Measurements from ENCODE around the gene SEPTIN1. TPM values are rescaled to one million over a fixed set of nuclear protein-coding genes. Genes with fewer than 3 reads are reported as not detected.

SEPTIN1 gene
- total RNA-seq, 1 donor from 2014 or later, result 162 TPM

DNA sequence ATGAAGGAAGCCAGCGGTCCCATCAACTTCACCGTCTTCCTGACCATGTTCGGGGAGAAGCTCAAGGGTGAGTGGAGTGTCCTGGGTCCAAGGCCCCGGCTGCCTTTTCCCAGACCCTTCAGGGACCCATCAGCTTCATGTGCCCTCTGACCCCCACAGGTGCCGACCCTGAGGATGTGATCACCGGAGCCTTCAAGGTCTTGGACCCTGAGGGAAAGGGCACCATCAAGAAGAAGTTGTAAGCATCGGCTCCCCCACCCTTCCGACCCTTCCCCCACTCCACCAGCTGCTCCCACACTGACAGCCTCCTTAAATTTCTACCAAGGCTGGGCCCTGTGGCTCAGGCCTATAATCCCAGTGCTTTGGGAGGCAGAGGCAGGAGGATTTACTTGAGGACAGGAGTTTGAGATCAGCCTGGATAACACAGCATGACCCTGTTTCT lies 5.9 kb downstream of the SEPTIN1 start:
- Mint-ChIP-seq H3K4me3 (no peak overlapping the region), H3K27ac (peak overlapping the region; percentile 48), H3K36me3 (ENCODE audit: low read depth) (peaks cover 19% of the 10 kb centered on the region), H3K4me1 (peaks cover 42% of the 10 kb centered on the region), H3K9me3 (no peaks in the 10 kb centered on the region), H3K27me3 (no peaks in the 10 kb centered on the region)
- intact Hi-C loops (cut with micrococcal nuclease), result loop anchor here (10.0 kb wide), 1 partner anchor 382 kb away; the partner anchor contains the start of genes HIRIP3 and INO80E
- DNase-seq, result no peak

DNA sequence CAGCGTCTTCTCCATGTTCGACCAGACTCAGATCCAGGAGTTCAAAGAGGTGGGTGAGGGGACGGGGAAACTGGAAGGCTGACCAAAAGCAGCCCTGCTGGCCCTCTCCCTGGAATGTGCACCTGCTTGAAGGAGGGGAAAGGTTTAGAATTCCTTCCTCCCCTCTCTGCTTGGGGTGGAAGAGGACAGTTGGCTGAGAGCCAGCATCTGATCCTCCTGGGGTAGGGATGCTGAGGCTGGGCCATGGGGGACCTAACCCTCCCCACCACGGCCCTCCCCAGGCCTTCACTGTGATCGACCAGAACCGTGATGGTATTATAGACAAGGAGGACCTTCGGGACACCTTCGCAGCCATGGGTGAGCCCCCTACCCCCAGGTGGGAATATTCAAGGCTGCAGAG lies 6.5 kb downstream of the SEPTIN1 start:
- Mint-ChIP-seq H3K36me3 (ENCODE audit: low read depth) (peaks cover 16% of the 10 kb centered on the region), H3K9me3 (no peaks in the 10 kb centered on the region), H3K27me3 (no peaks in the 10 kb centered on the region), H3K4me1 (peaks cover 42% of the 10 kb centered on the region), H3K27ac (peak overlapping the region; percentile 48), H3K4me3 (no peak overlapping the region)
- intact Hi-C loops (cut with micrococcal nuclease), result loop anchor here (10.0 kb wide), 1 partner anchor 381 kb away; the partner anchor contains the start of genes HIRIP3 and INO80E
- peak; percentile 57 for DNase-seq

DNA sequence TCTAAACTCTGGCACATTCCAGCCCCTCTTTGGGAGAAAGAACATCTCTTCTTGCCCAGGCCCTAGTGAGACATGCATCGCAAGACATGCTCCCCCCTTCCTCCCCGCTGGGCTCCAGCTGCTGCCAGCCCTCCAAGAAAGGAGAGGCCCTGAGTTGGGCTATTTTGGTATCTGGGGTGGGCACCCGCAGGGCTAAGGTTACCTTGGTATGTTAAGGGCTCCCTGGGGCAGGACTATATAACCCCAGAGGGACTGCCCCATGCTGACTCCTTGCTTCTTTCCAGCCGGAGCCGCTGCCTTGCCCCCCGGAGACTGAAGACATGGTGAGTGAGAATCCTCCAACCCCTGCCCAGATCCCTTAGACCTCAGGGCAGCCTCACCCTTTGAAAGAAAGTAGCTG lies 7.8 kb downstream of the SEPTIN1 start, which contains the start of gene MYL11:
TSS of gene MYL11 (plus strand) at position 265 of the 400 bp plus-strand sequence. CDS start at position 321, 56 bp downstream.
- intact Hi-C loops (cut with micrococcal nuclease), result loop anchor here (5.0 to 10.0 kb wide), 2 partner anchors 153 to 380 kb away; partner anchors contain the start of genes HIRIP3, INO80E and ZNF768
- Mint-ChIP-seq H3K4me1 (peaks cover 35% of the 10 kb centered on the region), H3K36me3 (ENCODE audit: low read depth) (peaks cover 11% of the 10 kb centered on the region), H3K4me3 (no peak within 1 kb of the TSS), H3K27me3 (peaks cover 4% of the 10 kb centered on the region), H3K9me3 (no peaks in the 10 kb centered on the region), H3K27ac (peak within 1 kb of the TSS; percentile 48)
- DNase-seq, result peak; percentile 58

DNA sequence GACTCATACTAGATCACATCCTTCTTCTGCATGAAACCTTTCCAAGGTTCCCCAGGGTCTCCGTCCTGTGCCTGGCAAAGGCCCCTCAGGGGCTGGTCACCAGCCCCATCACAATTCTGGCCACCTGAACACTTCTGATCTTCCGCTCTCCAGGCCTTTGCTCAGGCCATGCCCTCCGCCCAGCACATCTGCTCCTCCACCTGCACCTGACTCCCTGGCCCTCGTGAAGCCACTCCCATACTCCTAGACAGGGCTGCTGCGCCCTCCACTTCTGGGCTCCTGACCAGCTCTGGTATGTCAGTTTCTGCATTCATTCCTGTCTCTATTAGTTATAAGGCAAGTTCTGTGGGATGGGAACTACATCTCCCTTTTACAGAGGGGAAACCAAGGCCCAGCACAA lies 9.6 kb downstream of the SEPTIN1 start:
- peaks cover 35% of the 10 kb centered on the region for H3K4me1 Mint-ChIP-seq
- H3K27ac Mint-ChIP-seq, result peak overlapping the region; percentile 38
- peak overlapping the region; percentile 8 for H3K4me3 Mint-ChIP-seq
- no peaks in the 10 kb centered on the region for H3K9me3 Mint-ChIP-seq
- H3K27me3 Mint-ChIP-seq, result peaks cover 4% of the 10 kb centered on the region
- intact Hi-C loops (cut with micrococcal nuclease), result loop anchor here (5.0 to 10.0 kb wide), 2 partner anchors 155 to 378 kb away; partner anchors contain the start of genes HIRIP3, INO80E and ZNF768
- peak; percentile 62 for DNase-seq
- peaks cover 9% of the 10 kb centered on the region for H3K36me3 Mint-ChIP-seq (ENCODE audit: low read depth)

DNA sequence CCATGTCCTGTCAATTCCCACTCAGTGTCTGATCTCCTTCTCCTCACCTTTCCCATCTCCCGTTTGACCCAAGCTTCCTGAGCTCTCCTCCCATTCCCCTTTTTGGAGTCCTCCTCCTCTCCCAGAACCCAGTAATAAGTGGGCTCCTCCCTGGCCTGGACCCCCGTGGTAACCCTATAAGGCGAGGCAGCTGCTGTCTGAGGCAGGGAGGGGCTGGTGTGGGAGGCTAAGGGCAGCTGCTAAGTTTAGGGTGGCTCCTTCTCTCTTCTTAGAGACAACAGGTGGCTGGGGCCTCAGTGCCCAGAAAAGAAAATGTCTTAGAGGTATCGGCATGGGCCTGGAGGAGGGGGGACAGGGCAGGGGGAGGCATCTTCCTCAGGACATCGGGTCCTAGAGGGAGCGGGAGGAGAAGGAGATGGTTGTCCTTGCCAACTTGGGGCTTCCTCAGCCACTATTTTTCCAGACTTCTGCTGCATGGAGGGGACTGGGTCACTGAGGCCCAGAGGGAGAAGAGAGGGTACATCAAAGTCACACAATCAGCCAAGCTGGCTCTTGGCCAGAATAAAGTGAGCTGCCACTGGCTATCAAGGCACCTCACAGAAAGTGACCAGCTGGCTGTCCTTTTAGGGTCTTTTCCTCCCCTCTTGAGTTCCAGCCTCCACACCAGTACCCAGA lies 10.2 kb downstream of the SEPTIN1 start:
- H3K9me3 Mint-ChIP-seq, result no peaks in the 10 kb centered on the region
- H3K4me1 Mint-ChIP-seq, result peaks cover 35% of the 10 kb centered on the region
- H3K36me3 Mint-ChIP-seq (ENCODE audit: low read depth), result peaks cover 12% of the 10 kb centered on the region
- intact Hi-C loops (cut with micrococcal nuclease), result loop anchor here (5.0 to 10.0 kb wide), 2 partner anchors 155 to 377 kb away; partner anchors contain the start of genes HIRIP3, INO80E and ZNF768
- DNase-seq, result peak; percentile 62
- peak overlapping the region; percentile 88 for H3K4me3 Mint-ChIP-seq
- H3K27ac Mint-ChIP-seq, result peak overlapping the region; percentile 94
- peaks cover 4% of the 10 kb centered on the region for H3K27me3 Mint-ChIP-seq

DNA sequence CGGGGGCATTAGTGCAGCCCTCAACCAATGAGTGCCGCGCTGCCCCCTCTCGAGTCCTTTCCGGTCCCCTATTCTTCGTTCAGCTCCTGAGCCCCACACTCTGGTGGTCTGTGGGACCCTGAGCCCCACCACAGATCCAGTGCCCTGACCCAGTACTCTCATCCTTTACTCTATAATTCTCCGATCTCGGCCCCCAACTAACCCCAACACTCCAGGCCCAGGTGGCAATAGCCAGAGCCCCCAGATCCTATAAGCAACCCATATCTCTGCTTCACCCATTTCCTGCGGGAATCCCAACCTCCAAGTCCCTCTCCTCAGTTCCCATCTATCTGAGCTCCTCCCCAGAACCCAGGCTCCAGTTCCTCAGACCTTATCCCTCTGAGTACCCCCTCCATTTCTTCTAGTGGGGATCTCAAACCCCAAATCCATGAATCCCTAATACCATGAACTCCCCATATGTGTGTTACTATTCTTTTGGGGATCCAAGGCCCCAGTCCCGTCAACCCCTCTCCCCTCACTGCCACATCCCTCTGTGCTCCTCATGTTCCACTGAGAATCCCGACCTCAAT lies 11.0 kb downstream of the SEPTIN1 start:
- intact Hi-C loops (cut with micrococcal nuclease), result loop anchor here (2.0 to 10.0 kb wide), 3 partner anchors 156 to 377 kb away; partner anchors contain the start of genes HIRIP3, INO80E, PRR14 and ZNF768
- H3K9me3 Mint-ChIP-seq, result no peaks in the 10 kb centered on the region
- H3K36me3 Mint-ChIP-seq (ENCODE audit: low read depth), result peaks cover 20% of the 10 kb centered on the region
- peak overlapping the region; percentile 88 for H3K4me3 Mint-ChIP-seq
- peaks cover 40% of the 10 kb centered on the region for H3K4me1 Mint-ChIP-seq
- peak overlapping the region; percentile 94 for H3K27ac Mint-ChIP-seq
- DNase-seq, result no peak
- peaks cover 4% of the 10 kb centered on the region for H3K27me3 Mint-ChIP-seq

DNA sequence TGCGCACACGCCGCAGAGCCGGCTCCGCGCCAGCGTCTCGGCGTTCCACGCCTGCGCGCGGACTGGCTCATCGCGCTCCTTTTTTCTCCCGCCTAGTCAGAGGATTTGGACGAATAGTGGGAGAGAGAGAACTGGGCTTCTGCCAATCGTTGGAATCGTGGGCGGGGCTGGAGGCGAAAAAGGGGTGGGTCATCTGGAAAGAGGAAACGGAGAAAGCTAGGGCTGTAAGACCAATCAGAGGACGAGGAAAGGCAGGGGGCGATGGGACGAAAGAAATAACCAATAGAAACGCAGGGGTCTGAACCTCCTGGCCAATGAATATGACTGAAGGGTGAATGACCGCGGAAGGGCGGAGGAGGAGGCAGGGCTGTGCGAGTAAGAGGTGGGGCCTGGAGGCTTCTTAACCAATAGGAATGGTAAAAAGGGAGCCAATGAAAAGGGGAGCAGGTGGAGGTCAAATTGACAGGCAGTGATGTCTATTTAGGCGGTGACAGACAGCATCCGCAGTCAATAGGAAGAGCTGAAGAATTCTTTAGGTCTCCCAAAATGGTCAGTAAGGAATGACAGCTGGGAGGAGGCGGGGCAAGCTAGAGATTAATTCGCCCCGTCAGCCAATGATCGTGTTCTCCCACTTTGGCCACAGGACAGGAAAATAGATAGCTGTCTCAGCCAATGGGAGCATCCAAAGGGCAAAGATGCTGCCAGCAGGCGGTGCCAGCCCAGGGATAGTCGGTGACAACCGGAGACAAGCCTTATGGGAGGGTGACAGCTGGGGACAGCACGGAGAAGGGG lies 11.7 kb downstream of the SEPTIN1 start, which contains the start of gene TBC1D10B:
TSS of gene TBC1D10B (minus strand) at position 39 of the 792 bp plus-strand sequence. CDS start 311 bp downstream, outside the sequence.
- no peaks in the 10 kb centered on the region for H3K9me3 Mint-ChIP-seq
- H3K27me3 Mint-ChIP-seq, result peaks cover 4% of the 10 kb centered on the region
- peak within 1 kb of the TSS; percentile 90 for H3K4me3 Mint-ChIP-seq
- intact Hi-C loops (cut with micrococcal nuclease), result loop anchor here (1.0 to 10.0 kb wide), 9 partner anchors 8 to 376 kb away; partner anchors contain the start of genes CD2BP2, FBRS, HIRIP3 and INO80E
- H3K27ac Mint-ChIP-seq, result peak within 1 kb of the TSS; percentile 94
- peak; percentile 100 for DNase-seq
- H3K4me1 Mint-ChIP-seq, result peaks cover 42% of the 10 kb centered on the region
- peaks cover 23% of the 10 kb centered on the region for H3K36me3 Mint-ChIP-seq (ENCODE audit: low read depth)

DNA sequence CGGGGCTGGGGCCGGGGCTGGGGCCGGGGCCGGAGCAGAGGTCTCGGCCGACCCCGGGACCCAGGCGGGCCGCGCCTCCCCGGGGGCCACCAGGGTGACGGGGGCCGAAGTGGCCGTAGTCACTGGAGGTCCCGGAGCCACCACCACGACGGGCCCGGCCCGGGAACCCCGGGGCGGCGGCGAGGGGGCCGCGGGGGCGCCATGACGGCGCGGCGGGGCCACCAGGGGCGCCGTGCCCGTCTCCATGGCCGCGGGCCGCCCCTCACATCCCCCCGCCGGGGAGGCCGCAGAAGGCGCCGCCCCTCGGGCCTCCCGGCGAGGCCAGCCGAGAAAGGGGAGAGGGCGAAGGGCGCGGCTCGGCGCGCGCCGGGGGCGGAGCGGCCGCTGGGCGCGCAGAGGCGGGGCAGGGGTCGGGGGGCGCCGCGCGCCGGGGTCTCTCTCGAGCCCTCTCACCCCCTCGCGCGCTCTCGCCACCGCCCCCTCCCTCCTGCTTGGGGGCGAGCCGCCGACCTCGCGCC lies 12.4 kb downstream of the SEPTIN1 start:
- Mint-ChIP-seq H3K9me3 (no peaks in the 10 kb centered on the region), H3K36me3 (ENCODE audit: low read depth) (peaks cover 27% of the 10 kb centered on the region), H3K27ac (peak overlapping the region; percentile 94), H3K4me1 (peaks cover 47% of the 10 kb centered on the region), H3K4me3 (peak overlapping the region; percentile 90), H3K27me3 (peaks cover 4% of the 10 kb centered on the region)
- intact Hi-C loops (cut with micrococcal nuclease), result loop anchor here (1.0 to 10.0 kb wide), 9 partner anchors 8 to 375 kb away; partner anchors contain the start of genes CD2BP2, FBRS, HIRIP3 and INO80E
- no peak for DNase-seq

DNA sequence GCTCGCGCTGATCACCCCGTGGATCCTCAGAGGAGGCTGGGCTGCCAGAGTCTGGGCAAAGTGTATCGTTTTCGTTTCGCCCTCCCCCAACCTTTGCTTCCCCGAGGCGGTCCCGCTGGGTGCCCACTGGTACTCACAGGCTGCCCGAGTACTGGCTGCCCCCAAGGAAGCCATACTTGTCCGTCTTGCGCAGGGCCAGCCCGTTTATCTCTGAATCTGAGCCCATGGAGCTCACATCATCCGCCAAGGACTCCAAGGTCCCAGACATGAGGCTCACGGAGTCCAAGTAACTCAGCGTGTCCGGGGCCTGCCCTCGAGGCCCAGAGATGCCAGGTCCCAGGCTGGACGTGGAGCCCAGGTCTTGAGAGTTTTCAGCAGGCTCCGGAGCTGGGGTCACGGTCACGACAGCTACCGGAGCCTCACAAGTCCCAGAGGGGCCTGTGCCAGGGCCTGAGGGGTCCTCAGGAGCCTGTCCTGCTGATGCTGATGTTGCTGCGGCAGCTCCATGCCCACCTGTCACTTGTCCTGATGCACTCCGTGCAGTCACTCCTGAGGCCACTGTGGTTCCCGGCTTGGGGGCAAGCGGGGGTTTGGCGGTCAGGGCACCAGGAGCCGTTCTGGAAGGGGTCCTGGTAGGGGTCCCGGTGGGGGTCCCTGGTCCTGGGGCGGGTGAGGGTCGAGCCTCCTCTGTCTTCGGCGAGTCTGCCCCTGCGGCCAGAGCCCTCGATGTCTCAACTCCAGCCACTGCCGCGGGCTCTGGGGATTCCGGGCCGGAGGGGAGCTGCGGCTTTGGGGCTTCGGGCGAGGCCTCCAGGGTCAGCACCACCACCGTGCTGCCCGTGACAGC lies 13.0 kb downstream of the SEPTIN1 start:
- H3K4me1 Mint-ChIP-seq, result peaks cover 52% of the 10 kb centered on the region
- H3K4me3 Mint-ChIP-seq, result peak overlapping the region; percentile 90
- no peaks in the 10 kb centered on the region for H3K9me3 Mint-ChIP-seq
- DNase-seq, result peak; percentile 81
- peaks cover 4% of the 10 kb centered on the region for H3K27me3 Mint-ChIP-seq
- intact Hi-C loops (cut with micrococcal nuclease), result no loop called here
- peaks cover 32% of the 10 kb centered on the region for H3K36me3 Mint-ChIP-seq (ENCODE audit: low read depth)
- peak overlapping the region; percentile 74 for H3K27ac Mint-ChIP-seq

DNA sequence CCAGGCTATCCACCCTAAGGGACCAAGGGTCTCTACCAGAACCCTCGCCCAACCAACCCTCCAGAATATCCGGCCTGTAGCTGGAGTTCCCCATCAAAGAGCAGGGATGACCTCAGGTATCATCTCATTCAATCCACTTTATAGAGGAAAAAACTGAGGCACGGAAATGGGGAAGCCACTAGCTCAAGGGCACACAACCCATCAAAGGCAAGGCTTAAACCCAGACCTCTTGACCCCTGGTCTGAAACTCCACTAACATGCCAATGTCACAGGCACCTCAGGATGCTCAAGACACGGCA lies 13.6 kb downstream of the SEPTIN1 start:
- no peak for DNase-seq
- Mint-ChIP-seq H3K9me3 (no peaks in the 10 kb centered on the region), H3K27ac (peak overlapping the region; percentile 74), H3K4me3 (peak overlapping the region; percentile 90), H3K27me3 (peaks cover 4% of the 10 kb centered on the region), H3K36me3 (ENCODE audit: low read depth) (peaks cover 35% of the 10 kb centered on the region), H3K4me1 (peaks cover 52% of the 10 kb centered on the region)
- intact Hi-C loops (cut with micrococcal nuclease), result no loop called here

DNA sequence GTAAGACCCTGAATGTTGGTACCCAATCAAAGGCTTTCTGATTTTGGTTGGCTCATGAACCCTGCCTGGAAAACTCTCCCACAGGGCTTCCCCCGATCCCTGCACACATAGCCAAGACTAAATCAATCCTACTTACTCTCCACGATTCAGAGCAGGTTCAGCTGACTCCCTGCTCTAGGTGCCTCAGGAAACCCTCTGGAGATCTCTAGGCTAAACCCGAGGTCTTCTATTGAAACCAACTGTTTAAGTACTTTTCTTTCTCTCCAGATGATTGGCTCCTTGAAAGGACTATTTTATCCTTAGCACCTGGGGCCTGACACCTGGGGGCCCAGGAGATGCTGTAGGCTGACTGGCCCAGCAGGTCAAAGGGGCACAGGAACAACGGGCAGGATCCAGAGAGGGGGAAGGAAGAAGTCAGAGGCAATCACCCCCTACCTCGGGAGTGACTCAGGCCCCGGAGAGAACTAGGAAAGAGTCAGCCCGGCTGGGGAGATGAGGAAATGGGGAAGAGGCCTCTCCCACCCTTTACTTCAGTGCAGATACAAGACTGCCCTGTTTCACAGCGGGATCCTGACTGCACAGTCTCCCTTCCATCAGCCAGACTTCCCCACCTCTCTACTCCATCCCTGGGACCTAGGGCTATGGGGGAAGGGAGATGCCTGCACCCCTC lies 14.1 kb downstream of the SEPTIN1 start:
- Mint-ChIP-seq H3K9me3 (no peaks in the 10 kb centered on the region), H3K27ac (peak overlapping the region; percentile 74), H3K36me3 (ENCODE audit: low read depth) (peaks cover 38% of the 10 kb centered on the region), H3K4me1 (peaks cover 52% of the 10 kb centered on the region), H3K27me3 (peaks cover 4% of the 10 kb centered on the region), H3K4me3 (peak overlapping the region; percentile 90)
- DNase-seq, result peak; percentile 65
- intact Hi-C loops (cut with micrococcal nuclease), result no loop called here

DNA sequence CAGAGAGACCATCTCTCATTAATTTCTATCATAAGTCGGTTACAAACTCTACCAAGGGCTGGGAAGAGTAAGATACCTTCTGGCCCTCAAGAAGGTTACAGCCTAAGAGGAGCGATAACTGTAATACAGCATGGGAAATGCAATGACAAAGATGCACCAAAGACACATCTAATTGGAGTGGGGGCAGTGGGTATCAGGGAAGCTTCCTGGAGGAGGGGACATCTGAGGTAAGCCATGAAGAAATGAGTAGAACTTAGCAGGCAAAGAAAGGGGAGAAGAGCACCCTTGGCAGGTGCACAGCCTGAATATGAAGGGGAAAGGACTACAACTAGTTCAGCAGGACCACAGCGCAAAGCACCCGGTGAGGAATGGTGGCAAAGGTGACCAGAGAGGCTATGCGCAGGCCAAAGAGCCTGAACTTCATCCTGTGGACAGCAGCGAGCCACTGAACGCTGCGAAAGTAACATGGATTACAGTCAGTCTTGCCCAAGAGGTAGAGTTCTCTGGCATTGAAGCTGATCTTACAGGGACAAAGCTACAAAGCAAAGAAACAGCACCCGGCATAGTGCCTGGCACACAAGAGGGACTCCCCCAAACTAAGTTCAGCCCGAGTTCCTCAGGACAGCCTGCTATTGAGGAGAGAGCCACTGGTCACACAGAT lies 14.9 kb downstream of the SEPTIN1 start:
- peak; percentile 65 for DNase-seq
- Mint-ChIP-seq H3K9me3 (no peaks in the 10 kb centered on the region), H3K4me1 (peaks cover 56% of the 10 kb centered on the region), H3K27ac (peak overlapping the region; percentile 46), H3K4me3 (peak overlapping the region; percentile 90), H3K27me3 (peaks cover 4% of the 10 kb centered on the region), H3K36me3 (ENCODE audit: low read depth) (peaks cover 44% of the 10 kb centered on the region)
- intact Hi-C loops (cut with micrococcal nuclease), result no loop called here

Data from activated CD4-positive, alpha-beta T cell treated with anti-CD3 and anti-CD28 coated beads, Interleukin-2, amount 10 ng/mL, durations not matched to agents 24 days and 14 days (primary cell).